ENCODE data around the gene RNF152.

Gene RNF152

DNA sequence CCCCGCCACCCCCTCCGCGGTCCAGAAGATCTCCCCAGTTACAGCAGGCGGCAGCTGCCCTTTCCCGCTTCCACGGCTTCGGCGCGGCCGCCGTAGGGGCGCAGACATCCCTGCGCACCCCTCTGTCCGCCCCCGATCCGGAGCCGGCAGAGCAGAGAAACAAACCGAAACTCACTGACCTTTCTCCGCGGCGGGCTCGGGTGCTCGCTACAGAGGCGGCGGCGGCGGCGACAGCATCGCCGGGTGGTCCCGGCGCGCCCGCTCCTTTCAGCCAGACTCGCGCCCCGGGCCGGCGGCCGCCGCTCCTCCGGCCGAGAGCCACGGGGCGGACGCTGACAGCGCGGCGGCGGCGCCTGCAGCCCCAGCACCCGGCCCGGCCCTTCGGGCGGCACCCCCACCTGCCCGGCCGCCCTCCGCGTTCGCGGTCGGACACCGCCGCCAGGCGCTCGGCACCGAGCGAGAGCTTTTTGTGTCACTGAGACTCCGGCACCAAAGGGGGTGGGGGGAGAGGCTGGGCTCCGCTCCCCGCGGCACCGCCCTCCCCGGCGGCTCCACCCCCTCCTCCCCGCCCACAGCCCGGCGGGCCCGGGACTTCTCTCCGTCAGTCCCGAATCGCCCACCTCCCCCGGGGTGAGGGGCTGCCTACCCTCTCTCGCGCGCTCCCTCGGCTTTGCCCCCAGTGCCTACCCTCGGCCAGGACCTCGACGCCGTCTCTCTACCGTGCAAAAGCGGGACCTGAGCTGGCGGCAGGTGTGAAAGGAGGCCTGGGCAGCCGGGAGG is 1.4 kb upstream of the RNF152 start:
- peak; percentile 57 to 79 for DNase-seq

DNA sequence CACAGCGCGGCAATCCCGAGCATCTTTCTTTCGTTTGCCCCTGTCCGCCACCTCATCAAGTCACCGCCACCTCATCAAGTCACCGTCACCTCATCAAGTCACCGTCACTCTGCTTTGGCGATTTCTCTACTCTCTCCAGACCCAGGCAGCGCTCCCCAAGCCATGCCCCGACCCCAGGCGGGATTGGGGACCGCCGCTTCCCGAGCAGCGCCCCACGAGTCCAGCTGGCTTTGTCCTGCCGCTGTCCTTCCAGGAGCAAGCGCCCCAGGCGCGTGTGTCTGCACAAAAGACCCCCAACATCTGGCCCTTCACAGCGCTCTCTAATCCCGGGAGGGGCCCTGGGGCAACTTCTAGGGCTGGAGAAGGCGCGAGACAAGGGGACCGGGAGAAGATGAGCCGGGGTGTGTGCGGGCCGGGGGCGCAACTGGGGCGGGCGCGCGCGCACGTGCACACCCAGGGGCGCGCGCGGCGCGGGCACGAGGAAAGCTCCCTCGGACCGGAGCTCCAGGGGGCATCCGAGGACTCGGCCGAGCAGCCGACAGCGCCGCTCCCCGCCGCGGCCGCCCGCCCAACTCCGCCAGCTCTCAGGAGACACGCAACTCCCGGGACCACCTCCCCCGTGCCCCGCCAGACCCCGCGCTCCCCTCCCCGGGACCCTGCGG is 633 bp upstream of the RNF152 start:
- DNase-seq = peak in 1 of 2 donors; percentile 61

DNA sequence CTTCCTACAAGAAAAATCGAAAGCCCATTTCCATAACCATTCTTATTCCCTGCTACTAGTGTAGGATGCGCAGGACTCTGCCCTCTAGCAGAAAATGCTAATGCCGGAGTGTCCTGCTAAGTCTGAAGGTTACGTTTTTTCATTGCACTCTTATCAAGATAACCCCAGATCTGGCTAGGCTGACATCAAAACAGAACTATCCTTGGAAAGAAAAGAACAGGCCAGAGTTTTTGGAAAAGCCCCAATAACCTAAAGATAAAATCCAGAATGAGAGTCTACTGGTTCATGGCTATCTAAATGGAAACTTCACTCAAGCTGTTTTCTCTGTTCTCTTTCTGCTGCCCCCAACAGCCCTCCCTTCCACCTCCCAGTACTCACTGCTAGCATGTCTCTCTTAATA is 913 bp downstream of the RNF152 start:
- DNase-seq = no peak

DNA sequence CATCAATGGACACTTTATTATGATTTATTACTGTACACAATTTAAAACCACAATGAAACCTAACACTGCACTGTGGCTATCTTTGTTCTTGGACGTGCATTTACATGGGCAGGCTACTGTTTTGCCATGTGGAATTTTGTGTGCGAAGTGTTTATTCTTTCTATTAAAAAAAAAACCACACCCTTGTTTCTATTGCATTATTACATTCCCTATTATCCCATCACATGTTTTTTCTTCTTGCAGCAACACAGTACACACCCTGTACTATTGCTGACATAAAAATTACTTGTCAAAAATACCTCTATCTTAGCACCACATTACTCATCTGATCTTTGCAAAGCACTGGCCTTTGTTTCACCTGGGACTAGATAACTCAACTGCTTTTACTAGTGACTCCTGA is 1.5 kb downstream of the RNF152 start:
- no peak for DNase-seq

DNA sequence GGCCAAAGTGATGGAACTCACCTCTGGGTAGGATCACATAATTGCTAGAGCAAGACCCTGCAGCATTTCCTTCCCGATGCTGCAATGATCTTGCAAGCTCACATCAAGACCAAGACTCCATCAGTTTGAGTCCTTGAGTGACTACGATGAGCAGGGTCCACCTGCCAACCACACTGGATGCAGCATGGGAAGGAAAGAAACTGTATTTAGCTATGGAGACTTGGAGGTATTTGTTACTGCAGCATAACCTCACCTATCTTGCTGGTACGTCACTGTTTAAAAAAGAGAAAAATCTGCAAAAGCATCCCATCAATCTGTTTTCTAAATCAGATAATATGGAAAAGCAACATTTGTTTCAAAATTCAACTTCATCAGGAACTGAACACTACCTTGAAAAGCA is 2.5 kb downstream of the RNF152 start:
- DNase-seq = no peak

DNA sequence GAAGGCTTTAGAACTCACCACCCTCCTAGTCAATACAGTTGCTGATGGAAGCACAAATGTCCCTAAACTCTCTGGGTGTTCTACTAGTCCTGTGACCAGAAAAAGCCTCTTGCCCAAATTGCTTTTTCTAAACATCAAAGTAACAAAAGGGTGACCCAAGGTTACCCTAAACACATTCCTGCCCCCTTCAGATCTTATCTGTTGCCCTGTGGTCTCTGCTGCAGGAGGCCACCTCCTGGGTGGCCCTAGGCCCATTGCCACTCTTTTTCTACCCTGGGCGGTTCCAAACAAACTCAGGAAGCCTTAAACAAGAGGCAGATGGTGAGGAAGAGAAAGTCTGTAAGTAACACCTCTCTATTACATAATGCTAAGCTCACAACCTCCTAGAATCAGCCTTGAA is 3.3 kb downstream of the RNF152 start:
- no peak for DNase-seq

DNA sequence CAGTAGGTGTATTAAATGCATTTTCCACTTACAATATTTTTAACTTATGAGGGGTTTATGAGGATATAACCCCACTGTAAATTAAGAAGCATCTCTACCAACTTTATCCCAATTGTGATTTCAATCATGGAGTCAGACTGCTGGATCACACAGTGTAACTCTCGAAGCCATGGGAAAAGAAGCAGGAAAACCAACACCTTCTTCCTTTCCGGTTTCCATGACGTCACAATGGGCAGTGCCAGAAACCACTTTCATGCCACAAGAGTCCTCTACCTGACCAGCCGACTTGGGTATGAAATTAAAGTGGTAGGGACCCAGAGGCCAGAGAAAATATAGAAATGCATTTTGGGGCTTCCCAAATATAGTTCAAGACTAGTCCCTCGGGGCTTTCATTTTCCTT is 4.2 kb downstream of the RNF152 start:
- DNase-seq = no peak

DNA sequence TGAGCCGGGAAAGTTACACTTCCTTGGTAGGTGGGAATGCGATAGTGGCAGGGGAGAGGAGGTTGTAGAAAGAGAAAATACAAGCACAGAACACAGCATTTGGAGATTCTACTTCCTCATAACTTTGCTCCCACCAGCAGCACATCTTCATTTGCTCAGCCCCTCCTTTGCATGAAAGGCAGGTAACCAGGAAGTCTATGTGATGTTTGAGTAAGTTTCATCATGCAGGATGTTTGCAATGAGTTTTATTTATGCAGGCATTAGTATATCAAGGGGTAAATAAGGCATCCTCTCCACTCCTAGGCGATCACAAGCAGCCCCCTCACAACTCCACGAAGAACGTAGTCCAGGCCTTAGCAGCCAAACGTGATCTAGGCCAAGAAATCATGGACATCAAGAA is 5.0 kb downstream of the RNF152 start:
- DNase-seq = no peak

DNA sequence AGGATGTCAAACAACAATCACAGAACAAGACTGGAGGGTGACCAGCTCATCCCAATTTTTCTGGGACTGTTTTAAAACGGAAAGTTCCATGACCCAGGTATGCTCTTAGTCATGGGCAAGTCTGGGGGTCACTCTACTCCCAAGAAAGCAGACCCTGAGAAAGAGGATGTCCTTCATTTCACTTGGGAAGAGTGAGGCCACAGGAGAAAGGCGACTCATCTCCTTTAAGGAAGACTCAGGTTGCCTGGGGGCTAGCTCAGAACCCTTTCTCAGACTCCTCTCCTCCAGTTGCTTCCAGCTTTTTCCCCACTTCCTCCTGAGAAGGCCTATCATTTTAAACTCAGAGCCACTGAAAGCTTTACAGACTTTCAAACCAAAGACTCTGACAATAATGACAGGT is 9.3 kb downstream of the RNF152 start:
- DNase-seq = no peak

DNA sequence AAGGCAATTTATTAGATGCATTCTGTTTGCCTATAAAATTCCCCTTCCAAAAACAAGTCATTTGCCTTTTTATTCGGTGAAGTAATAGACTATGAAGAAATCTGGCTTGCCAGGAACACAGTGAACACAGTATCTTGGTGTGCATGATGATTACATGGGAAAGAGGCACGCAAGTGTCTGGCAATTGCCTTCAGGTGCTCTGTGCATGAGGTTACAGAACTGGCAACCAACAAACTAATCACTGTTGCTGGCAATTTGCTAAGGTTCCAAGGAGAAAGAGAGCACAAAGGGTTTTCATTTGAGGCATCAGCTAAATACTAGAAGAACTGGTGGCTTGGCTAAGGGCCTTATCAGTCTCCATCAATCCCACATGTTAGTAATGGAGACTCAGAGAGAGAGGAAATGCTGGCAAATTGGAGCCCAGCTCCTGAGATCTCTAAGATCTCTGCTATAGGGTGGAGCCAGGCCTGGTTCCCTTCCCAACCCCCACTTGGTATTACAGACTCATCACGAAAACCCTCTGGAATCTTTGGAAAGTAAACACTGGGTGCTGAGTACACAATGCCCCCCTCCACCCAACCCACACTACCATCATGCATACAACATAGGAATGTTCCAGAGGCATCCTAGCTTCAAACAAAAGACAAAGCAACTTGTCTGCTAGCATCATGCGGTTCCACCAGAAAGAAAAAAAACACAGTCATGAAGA is 10.4 kb downstream of the RNF152 start:
- peak in 1 of 2 donors; percentile 0 for DNase-seq

DNA sequence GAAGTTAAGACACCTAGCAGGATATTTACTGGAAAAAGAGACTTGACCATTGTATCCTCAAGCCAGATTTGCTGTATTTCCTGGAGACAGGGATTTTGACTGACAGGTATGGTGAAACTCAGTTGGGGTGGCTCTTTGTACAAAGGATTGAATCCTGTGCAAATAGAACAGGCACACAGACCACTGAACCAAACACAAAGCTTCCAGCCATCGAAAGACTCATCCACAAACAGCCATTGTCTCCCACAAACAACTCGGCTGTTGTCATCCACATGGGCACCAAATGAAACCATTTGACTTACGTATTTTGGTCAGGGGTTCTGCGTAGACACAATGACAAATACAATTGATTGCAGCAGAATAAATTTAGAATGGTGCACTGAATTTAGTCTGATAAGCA is 15.9 kb downstream of the RNF152 start:
- DNase-seq = peak; percentile 61 to 88

DNA sequence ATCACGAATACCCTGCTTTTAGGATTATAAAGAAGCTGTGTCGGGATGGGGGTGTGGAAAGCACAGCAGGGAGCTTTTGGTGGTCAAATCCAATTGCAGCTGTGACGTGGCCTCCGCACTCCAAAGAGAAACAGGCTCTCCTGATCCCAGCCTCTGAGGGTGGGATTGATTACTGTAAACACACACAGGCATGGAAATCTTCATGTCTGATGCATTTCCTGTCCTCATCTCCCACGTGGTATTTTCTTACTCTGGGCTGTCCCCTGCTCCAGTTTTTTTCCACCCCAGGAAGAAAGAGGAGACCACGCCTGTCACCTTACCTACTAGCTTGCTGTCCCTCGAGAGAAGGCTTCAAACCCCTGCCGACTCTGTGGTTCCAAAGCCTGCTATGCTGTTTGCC is 22.7 kb downstream of the RNF152 start:
- DNase-seq = peak in 1 of 2 donors; percentile 1

DNA sequence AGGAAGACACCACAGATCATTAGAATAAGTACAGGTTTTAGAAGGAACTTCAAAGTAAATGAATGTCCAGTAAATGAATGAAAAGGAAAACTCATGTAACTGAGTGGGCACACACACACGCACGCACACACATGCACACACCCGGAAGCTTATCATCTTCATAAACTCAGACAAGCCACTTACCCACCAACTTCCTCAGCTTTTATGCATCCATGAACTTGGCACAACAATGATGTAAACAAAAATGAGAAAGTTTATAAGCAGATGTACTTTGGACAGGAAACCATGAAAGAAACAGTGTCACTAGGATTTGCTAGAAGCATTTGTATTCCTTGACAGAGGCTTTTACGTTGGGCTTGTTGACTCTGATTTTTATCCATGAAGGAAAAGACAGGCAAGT is 23.2 kb downstream of the RNF152 start:
- no peak for DNase-seq

DNA sequence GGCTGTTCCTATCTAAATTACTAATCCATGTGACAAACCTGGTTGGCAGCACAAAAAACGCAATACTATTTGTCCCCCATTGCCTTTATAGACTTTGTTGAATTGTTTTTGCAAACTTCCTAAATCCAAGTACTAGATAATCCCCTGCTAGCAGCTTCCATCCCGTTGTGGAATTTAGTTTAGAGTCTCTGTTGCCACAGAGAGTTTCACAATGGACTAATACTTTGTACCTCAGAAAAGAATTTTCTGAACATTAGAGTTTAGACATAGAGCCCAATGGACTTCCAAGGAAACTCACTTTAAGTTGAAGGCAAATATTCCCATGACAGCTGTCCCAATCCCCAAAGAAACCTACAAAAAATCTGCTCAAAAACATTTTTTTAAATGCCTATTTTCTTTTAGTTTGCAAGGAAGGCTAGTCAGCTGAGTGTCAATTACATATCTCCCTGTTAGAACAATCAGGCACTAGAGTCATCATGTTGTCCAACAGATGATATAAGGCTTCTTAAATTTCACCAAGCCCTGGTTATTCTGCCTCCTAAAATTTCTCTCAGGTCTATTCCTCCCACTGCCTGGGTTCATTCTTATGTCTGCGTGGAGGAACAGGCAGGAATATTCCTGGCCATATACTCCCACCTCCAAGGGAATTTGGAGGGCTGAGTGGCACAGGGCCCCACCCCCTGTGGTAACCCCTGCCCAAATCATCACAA is 27.2 kb downstream of the RNF152 start:
- no peak for DNase-seq

DNA sequence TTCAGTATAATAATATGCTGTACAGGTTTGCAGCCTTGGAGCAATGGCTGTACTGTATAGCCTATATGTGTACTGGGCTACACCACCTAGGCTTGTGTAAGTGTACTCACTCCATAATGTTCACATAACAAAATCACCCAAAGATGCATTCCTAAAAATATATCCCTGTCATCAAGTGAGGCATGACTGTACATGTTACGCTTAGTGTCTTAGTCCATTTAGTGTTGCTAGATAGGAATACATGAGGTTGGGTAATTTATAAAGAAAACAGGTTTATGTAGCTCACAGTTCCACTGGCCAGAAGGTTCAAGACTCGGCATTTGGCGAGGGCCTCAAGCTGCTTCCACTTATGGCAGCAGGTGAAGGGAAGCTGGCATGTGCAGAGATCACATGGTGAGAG is 31.4 kb downstream of the RNF152 start:
- no peak for DNase-seq

DNA sequence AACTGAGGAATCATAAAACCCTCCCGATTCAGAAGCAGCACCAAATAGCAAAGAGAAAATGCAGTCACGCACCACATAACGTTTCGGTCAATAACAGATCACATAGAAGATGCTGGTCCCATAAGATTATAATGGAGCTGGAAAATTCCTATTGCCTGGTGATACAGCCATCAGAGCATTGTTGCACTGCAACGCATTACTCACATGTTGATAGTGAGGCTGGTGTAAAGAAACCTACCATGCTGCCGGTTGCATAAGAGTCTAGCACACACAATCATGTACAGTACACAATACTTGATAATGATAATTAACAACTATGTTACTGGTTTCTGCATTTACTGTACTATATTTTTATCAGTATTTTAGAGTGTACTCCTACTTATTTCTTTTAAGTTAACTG is 32.5 kb downstream of the RNF152 start:
- DNase-seq = no peak

DNA sequence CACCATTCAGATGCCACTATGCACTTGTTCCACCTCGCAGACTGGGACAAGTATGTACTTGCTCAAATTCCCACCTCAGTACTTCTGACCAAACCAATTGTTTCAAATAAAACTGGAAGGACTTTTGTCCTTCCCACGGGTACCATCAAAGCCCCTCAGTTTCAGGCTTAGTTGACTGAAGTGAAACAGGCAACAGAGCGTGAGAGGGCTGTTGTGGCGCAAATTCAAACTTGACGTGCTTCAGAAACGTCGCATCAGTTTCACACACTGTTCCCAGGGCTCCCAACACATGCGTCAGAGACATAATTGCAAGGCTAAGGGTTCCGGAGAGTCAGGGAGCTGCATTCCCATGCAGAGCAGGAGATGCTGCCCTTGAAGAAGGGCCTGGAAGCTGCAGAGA is 33.7 kb downstream of the RNF152 start:
- DNase-seq = no peak

DNA sequence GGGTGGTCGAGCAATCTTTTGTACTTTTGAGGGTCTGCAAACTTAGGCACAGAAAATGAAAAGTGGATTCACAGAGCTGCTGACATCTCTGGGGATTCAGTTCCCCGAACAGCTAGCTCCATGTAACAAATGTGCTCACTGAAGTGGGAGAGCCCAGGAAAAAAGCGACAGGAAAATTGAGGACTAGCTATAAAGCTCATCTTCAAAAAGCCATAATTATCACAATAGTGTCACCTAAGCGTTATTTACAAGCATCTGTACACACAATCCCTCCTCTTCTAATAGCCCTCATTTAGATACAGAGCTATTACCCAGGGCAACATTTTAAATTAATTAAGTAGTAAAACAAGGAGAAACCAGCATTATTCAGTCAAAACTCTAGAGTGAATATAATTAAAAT is 36.1 kb downstream of the RNF152 start:
- no peak for DNase-seq

DNA sequence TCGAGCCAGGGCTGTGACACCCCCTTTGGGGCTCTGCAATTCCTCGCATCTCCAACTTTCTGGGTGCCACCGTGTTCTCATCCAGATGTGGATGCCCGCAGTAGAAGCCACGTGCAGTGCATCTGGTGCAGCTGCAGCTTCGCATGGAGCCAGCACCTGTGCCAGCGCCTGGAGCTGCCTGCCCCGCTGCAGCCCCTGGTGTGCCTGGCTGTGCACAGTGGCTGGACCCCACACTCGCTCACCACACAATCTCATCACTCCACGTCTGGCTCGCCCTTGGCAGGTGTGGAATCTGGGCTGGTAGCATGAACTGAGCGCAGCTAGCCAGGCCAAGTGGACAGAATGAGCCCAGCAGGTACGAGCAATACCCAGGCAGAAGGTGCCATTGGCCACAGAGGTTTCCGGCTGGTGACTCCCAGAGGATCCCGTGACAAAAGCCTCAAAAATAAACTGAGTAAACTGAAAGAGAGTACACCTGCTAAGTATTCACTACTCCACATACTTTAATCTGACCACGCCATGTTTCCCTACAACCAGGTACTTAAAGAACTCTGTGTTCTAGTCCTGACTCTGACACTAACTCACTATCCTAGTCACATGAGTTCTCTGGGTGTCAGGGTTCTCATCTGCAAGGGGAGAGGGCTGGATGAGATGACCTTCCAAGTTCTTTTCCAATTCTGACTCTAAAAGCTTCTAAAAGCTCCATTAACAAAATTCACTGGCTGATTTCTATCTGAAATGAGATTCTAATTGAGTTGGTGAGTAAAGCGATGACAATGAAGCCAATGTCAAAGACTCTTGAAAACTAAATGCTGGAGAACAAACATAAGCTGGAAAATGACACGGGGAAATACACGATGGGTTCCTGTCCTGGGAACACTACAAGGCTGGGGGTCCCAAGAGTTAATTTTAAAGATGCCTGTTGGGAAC is 37.1 kb downstream of the RNF152 start:
- no peak for DNase-seq

DNA sequence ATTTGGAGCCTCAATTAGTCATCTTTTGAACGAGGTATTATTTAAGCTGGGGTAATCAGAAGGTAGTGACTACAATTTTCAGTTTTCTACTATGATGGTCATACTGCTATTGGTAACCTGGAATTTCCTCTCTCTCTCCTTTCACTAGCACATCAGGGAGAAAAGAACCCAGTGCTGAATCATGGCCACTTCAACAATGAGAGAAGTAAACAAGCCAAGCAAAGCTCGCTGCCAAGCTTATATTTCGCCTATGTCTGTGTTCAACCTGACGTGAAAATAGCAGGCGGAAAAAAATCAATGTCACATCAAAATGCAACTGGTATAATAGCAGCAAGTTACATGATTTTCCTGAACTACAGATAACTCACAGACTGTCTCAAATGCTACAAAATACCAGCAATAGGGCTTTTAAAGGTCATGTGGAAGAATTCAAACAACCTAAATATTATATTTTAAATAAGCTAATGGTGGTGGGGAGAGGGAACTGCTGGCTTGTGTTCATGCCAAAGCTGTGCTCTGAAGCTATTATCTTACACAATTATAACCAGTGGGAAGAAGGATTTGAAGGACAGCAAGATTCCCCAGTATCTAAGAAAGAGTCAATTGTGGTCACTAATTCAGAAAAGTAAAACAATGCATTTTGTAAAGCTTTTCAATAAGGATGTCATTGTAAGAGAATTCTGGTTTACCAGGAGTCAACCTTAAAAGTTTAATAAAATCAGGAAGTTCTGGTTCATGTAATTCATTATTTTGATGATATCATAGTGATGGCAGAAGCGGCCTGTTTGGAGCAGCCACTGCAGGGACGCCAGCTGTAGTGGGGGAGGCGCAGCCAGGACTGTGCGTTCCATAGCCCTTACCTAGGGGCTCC is 38.0 kb downstream of the RNF152 start:
- DNase-seq = no peak

DNA sequence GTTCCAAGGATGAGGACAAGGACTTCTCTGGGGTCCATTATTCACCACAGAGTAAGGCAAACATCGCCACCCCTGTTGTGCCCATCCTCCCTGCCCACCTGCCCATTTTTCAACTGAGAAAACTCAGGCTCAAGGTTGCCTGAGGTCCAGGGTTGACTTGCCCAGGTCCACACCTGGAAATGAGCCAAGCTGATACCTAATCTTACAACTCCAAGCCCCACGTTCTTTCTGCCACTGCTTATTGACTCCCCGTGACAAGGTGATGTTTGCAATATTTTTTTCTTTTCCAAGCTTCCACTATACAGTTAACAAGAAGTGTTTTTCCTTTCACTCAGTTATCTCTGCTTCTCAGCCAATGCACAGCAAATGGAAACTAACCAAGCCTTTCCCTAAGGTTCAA is 39.0 kb downstream of the RNF152 start:
- DNase-seq = no peak

Data from hippocampal formation (tissue), 2 donors.